HT-29 (cell line): ENCODE results near the gene SLC30A5. TPM values are rescaled to one million over a fixed set of nuclear protein-coding genes. Genes with fewer than 3 reads are reported as not detected.
"Not testable (repeated sequence)": the region's sequence is repeated elsewhere in the genome, so short reads cannot be mapped to it uniquely, and the experiment has no call there.

Source experiments
- DNase-seq: peaks from one replicate; pipeline ENCODE4 v3.0.0-alpha.2; 2015; ENCODE audit warnings: low spot score
- total RNA-seq: library from RNA; depleted of rRNA; stranded (reverse); fragments of >200 nt; shearing (Covaris generic); gene quantifications from 2 replicates; pipeline ENCODE4 v1.2.3, GENCODE V29; 2014

Gene SLC30A5
- total RNA-seq, 1 experiment from 2014 or later: 66.2 TPM

GRCh38 chr5:69103521-69103920 is 9.7 kb downstream of the SLC30A5 start:
- no peak for DNase-seq

- no peak for DNase-seq
These were observed 12.4 kb downstream of the SLC30A5 start for GRCh38 chr5:69105996-69106906.

DNA sequence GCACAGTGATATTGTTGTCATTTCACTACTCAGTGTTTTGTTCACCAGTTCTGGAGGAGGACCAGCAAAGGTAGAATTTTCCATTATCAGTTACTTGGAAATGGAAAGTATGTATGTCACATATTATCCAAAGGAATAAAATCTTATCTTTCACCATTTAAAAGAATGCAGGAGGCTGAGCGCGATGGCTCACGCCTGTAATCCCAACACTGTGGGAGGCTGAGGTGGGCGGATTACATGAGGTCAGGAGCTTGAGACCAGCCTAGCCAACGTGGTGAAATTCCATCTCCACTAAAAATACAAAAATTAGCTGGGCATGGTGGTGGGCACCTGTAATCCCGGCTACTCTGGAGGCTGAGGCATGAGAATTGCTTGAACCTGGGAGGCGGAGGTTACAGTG is 14.6 kb downstream of the SLC30A5 start:
- not testable (repeated sequence) for DNase-seq

GRCh38 chr5:69113851-69114250 is 20.0 kb downstream of the SLC30A5 start:
- DNase-seq: no peak

- no peak for DNase-seq
These were observed 21.7 kb downstream of the SLC30A5 start for GRCh38 chr5:69115526-69115925.

DNA sequence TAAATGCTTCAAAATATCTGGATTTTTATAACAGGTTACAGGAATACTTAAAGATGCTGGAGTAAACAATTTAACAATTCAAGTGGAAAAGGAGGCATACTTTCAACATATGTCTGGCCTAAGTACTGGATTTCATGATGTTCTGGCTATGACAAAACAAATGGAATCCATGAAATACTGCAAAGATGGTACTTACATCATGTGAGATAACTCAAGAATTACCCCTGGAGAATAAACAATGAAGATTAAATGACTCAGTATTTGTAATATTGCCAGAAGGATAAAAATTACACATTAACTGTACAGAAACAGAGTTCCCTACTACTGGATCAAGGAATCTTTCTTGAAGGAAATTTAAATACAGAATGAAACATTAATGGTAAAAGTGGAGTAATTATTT is 35.6 kb downstream of the SLC30A5 start:
- no peak for DNase-seq

DNA sequence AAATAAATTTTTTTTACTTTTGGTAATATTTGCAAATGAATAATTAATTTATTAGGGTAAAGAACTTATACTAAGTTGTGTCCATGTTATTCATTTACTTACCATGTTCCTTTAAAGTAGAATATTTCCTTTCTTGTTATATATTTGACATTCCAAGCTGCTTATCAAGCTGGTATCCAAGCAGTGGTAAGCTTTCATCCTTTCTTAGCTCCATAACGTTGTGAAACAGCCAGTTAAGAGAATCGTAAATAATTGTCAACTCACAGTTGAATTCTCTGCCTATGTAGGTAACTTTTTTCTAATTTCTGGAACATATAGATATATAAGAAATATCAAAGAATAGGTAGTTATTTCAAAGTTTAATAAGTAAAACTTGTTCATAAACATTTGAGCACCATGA is 36.4 kb downstream of the SLC30A5 start:
- DNase-seq: no peak

DNA sequence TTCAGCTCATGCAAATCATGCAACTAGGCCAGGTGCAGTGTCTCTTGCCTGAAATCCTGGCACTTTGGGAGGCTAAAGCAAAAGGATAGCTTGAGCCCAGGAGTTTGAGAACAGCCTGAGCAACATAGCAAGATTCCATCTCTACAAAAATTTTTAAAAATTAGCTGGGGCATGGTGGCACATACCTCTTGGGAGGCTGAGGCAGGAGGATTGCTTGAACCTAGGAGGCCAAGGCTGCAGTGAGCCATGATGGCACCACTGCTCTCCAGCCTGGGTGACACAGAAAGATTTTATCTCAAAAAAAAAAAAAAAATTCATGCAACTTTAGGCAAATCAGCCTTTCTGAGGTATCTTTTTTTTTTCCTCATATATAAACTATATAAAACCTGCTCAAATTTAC is 37.5 kb downstream of the SLC30A5 start:
- no peak for DNase-seq

DNA sequence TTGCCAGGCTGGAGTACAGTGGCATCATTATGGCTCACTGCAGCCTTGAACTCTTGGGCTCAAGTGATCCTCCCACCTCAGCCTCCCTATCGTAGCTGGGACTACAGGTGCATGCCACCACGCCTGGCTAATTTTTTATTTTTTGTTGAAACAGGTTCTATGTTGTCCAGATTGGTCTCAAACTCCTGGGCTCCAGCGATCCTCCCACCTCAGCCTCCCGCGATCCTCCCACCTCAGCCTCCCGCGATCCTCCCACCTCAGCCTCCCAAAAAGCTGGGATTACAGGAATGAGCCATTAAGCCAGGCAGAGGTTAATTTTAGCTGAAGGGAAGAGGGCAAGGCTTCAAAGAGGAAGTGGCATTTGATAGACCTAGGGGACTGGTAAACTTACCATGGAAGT is 40.3 kb downstream of the SLC30A5 start:
- DNase-seq: no peak

DNA sequence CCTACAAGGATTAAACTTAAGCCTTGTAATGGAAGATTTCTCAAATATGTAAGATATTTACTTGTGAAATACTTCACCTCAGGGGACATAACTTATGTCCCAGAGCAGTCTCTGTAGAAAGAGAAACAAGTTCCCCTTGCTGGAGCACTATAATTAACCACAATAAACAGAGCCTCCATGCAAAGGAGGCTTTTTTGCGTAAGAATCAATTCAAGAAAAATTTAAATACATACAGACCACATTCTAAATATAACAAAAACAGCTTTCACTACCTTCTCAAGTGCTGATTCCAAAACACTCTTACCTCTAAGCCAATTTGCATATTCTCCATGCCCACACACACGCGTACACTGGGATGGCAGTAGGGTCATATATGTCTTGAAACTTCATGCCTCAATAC is 42.5 kb downstream of the SLC30A5 start:
- no peak for DNase-seq

- DNase-seq: not testable (repeated sequence)
These were observed 43.4 kb downstream of the SLC30A5 start for GRCh38 chr5:69137208-69137607.

DNA sequence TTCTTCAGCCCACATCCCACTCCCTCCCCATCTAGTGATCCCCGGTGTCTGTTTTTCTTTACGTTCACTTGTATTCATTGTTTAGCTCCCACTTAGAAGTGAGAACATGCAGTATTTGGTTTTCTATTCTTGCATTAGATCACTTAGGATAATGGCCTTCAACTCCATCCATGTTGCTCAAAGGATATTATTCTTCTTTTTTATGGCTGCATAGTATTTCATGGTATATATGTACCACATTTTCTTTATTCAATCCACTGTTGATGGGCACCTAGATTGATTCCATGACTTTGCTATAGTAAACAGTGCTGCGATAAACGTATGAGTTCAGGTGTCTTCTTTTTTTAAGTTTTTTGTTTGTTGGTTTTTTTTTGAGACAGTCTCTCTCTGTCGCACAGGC is 44.0 kb downstream of the SLC30A5 start:
- DNase-seq: no peak

- no peak for DNase-seq
These were observed 45.0 kb downstream of the SLC30A5 start for GRCh38 chr5:69138766-69139165.

- DNase-seq: not testable (repeated sequence)
These were observed 46.4 kb downstream of the SLC30A5 start for GRCh38 chr5:69140239-69140638.

GRCh38 chr5:69140827-69141226 is 47.0 kb downstream of the SLC30A5 start:
- DNase-seq: no peak

DNA sequence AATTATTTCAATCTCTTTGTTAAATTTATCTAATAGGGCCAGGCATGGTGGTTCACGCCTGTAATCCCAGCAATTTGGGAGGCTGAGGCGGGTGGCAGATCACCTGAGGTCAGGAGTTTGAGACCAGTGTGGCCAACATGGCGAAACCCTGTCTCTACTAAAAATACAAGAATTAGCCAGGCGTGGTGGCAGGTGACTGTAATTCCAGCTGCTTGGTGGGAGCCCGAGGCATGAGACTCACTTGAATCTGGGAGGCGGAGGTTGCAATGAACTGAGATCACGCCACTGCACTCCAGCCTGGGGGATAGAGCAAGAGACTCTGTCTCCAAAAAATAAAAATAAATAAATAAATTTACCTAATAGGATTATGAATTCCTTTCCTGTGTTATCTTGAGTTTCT is 54.8 kb downstream of the SLC30A5 start:
- DNase-seq: not testable (repeated sequence)

DNA sequence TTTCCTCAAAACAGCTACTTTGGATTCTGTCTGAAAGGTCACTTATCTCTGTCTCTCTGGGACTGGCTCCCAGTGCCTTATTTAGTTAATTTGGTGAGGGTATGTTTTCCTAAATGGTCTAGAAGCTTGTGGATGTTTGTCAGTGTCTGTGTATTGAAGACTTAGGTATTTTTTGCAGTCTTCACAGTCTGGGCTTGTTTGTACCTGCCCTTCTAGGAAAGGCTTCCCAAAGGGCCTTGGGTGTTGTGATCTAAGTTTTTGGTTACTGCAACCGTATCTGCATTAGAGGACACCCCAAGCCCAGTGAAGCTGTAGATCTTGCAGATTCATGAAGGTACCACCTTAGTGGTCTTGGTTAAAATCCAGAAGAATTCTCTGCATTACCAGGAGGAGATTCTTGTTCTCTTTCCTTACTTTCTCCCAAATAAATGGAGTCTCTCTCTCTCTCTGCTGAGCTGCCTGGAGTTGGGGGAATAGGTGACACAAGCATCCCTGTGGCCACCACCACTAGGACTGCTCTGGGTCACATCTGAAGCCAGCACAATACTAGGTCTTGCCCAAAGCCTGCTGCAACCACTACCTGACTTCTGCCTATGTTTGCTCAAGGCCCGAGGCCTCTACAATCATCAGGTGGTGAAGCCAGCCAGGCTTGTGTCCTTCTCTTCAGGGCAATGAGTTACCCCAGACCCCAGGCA is 55.3 kb downstream of the SLC30A5 start:
- no peak for DNase-seq

GRCh38 chr5:69149676-69150010 is 55.8 kb downstream of the SLC30A5 start:
- no peak for DNase-seq

GRCh38 chr5:69152731-69153130 is 58.9 kb downstream of the SLC30A5 start:
- no peak for DNase-seq

DNA sequence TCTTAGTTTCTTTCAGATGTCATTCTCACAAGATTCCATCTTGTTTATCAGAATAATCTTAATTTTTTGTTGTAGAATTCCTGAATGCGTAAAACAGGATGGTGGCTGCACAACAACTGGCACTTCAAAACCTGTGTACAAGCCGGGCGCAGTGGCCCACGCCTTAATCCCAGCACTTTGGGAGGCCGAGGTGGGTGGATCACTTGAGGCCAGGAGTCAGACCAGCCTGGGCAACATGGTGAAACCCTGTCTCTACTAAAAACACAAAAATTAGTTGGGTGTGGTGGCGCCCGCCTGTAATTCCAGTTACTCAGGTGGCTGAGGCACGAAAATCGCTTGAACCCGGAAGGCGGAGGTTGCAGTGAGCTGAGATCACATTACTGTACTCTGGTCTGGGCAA is 62.6 kb downstream of the SLC30A5 start:
- DNase-seq: no peak

DNA sequence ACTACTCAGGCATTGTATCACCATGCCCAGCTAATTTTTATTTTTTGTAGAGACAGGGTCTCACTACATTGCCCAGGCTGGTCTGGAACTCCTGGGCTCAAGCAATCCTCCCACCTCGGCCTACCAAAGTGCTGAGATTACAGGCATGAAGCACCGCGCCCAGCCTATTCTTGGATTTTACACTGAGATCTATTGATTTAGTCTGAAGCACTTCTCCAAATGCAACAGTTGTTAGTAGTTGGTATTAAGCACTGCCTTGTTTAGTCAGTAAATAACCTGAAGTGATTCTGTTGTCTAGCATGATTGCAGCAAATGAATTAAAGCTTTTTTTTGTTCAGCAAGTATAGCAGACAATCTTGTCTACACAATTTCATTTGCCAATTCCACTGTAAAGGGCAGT is 64.2 kb downstream of the SLC30A5 start:
- DNase-seq: no peak

DNA sequence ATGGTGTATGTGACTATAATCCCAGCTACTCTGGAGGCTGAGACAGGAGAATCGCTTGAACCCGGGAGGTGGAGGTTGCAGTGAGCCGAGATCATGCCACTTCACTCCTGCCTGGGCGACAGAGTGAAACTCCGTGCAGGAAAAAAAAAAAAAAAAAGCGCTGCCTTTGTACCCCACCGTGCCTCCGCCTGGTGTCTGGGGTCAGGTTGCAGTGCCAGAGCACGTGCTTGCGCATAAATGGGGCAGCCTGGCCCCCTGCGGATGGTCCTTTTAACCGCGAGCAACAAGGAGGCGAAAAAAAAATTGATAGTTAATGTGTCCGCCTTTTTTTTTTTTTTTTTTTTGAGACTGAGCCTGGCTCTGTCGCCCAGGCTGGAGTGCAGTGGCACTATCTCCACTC is 66.8 kb downstream of the SLC30A5 start:
- no peak for DNase-seq
